GM18498 (cell line): Measurements from ENCODE around the gene INVS.
A peak's percentile ranks its signal among the peaks of the same experiment; 100 is the strongest.
"Not testable (repeated sequence)": the region's sequence is repeated elsewhere in the genome, so short reads cannot be mapped to it uniquely, and the experiment has no call there.

Experiments used
- ATAC-seq: cut with Tn5 transposase; IDR thresholded peaks from one replicate; pipeline ENCODE4 v1.9.1; 2021; ENCODE audit warnings: mild to moderate bottlenecking, moderate library complexity; ENCODE audit not compliant: unreplicated experiment

INVS gene

GRCh38 chr9:100098887-100099721 is at the start of gene INVS, which contains the start of gene ERP44:
INVS (plus strand) TSS chr9:100099243; CDS start chr9:100104522, 5,279 bp downstream.
ERP44 (minus strand) TSS chr9:100099000; CDS start chr9:100098840, 160 bp downstream.
- peak; percentile 98 for ATAC-seq

DNA sequence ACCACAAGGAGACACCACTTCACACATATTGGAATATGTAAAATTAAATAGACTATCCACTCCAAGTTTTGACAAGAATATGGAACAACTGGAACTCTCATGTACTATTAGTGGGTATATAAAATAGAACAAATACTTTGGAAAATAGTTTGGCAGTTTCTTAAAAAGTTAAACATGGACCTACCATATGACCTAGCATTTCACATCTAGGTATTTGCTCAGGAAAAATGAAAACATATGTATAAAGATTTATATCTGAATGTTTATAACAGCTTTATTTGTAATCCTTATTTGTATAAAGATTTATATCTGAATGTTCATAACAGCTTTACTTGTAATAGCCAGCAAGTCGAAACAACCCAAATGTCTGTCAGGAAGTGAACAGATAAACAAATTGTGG is 49.5 kb upstream of the INVS start:
- no peak for ATAC-seq

GRCh38 chr9:100052375-100052774 is 46.7 kb upstream of the INVS start:
- ATAC-seq = no peak

DNA sequence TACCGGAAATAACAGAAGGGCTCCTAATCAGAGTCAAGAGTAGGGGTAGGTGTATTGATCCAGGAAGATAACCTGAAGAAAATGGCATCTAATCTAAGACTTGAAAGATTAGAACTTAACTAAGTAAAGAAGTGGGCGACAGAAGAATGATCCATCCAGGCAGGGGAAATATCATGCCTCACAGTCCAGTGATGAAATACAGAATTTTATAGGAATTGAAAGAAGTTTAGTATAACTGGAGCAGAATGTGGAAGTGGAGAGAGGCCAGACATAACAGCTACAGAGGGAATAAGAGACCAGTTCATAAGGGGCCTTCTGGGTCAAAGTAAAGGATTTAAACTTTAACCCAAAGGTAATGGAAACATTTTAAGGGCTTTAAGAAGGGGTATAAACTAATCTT is 42.5 kb upstream of the INVS start:
- ATAC-seq = no peak

GRCh38 chr9:100057624-100058023 is 41.4 kb upstream of the INVS start:
- ATAC-seq = no peak

DNA sequence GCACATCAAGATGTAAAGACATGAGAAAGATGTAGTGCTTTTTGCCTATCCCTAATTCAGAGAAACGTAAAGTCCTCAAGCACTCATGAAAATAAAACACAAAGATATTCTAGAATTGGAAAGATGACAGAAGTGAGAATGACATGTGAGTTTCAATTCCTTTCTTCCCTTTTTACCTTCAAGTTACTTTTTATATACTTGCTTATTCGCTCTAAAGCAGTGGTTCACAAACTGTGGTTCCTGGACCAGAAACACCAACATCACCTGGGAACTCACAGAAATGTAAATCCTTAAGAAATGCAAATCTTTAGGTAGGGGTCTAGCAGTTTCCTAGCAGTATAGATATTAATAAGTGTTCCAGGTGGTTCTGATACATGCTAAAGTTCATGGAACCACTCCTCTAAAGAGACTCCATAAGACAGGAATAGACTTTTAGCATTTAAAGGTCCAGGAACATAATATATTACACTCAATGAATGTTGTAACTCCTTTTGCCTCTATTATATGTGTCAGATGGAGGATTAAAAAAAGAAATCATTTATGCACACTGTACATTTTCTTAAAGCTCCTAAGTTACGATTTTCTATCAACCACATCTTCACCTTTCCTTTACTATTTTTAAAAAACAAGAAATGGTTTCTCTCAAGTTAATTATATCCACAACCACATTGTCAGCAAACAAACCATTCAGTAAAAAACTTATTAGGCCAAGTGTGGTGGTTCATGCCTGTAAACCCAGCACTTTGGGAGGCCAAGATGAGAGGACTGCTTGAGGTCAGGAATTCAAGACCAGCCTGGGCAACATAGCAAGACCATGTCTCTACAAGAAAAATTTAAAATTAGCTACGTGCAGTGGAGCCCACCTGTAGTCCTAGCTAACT is 40.1 kb upstream of the INVS start:
- ATAC-seq = peak; percentile 77

DNA sequence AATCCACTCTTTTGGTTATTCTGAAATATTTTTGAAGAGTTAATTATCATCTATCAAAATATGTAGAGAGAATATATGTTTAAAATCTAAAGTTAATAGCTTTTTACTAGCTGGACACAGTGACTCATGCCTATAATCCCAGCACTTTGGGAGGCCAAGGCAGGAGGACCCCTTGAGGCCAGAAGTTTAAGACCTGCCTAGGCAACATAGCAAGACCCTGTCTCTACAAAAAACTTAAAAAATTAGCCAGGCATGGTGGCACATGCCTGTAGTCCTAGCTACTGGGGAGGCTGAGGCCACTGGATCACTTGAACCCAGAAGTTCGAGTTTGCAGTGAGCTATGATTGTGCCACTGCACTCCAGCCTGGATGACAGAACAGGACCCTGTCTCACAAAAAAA is 36.4 kb upstream of the INVS start:
- not testable (repeated sequence) for ATAC-seq

DNA sequence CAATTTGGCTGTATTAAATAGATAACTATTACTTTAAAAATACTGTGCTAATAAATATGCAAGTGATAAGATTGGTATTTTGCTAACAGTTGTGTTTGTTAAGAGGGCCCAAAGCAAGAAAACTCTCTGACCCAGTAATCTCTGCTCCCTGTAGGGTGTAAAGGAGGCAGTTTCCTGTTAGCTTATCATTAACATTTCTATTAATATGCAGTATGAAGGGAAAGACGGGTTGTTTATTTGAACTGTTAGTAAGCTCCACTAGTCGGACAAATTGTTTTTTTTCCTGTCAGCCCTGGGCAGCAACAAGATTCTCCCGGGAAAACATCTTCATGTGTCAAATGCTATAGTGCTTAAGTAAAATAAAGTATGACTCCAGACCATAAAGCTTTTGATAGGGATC is 35.9 kb upstream of the INVS start:
- no peak for ATAC-seq

- no peak for ATAC-seq
Measured at GRCh38 chr9:100064872-100065581, 34.0 kb upstream of the INVS start.

DNA sequence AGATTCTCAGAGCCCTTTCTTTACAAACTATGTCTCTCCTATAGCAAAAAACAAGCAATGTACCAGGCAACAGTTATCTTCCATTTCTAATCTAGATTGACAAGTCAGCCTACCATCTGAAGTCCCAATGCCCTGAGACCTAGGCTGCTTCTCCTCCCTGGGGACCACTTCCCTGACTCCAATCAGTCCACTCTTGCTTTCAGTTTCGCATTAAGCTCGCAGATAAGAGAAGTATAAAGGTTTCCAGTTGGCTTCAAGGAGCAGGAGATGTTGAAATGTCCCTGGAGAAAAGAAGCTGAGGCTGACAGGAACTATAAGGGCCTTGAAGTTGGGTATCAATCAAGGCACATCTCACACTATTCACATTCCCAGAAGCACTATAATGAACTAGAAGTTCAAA is 32.5 kb upstream of the INVS start:
- peak; percentile 90 for ATAC-seq

DNA sequence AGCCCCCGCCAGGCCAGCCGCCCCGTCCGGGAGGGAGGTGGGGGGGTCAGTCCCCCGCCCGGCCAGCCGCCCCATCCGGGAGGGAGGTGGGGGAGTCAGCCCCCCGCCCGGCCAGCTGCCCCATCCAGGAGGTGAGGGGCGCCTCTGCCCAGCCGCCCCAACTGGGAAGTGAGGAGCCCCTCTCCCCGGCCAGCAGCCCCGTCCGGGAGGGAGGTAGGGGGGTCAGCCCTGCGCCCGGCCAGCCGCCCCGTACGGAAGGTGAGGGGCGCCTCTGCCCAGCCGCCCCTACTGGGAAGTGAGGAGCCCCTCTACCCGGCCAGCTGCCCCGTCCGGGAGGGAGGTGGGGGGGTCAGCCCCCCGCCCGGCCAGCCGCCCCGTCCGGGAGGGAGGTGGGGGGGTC is 31.1 kb upstream of the INVS start:
- not testable (repeated sequence) for ATAC-seq

- not testable (repeated sequence) for ATAC-seq
Measured at GRCh38 chr9:100069068-100069467, 30.0 kb upstream of the INVS start.

- no peak for ATAC-seq
Measured at GRCh38 chr9:100070104-100071041, 28.7 kb upstream of the INVS start.

DNA sequence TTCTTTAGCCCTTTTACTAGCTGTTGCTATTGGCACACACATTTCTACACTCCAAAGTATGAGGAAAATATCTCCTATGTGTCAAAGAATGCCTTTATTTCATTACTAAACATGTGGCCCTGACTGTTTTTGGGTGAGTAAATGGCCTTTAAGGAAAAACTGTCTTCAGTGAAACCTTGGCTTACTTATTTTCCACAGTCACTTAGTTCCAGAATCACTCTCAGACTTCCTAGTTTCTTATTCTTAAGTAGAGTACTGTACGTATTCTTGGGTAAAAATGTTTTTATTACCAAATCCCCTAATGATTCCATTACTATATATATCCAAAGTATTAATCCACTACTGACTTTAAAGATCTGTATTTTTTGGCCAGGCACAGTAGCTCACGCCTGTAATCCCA is 27.8 kb upstream of the INVS start:
- no peak for ATAC-seq

GRCh38 chr9:100072805-100073204 is 26.2 kb upstream of the INVS start:
- ATAC-seq = no peak

DNA sequence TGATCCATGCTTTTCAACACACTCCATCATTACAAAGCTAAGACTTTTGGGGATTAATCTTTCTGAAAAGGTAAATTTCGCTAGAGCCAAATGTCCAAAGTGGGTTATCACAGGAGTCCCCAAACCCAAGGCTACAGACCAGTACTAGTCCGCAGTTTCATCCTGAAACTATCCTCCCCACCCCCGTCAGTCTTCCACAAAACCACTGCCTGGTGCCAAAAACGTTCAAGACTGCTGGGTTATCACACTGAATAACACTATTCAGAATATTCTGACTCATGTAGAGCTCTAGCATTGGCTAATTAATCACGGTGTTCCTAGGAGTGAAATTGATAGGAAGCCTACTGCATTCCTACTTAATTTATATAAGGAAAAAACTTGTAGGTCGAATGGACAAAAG is 24.9 kb upstream of the INVS start:
- ATAC-seq = no peak

GRCh38 chr9:100074989-100075388 is 24.1 kb upstream of the INVS start:
- no peak for ATAC-seq

DNA sequence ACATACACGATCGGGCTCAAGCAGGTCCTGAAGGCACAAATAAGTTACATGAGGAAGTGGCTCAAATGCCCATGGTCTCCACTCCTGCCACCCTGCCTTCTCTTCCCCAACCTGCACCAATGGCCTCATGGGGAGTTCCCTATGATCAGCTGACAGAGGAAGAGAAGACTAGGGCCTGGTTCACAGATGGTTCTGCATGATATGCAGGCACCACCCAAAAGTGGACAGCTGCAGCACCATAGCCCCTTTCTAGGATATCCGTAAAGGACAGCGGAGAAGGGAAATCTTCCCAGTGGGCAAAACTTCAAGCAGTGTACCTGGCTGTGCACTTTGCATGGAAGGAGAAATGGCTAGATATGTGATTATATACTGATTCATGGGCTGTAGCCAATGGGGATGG is 22.8 kb upstream of the INVS start:
- ATAC-seq = not testable (repeated sequence)

- no peak for ATAC-seq
Measured at GRCh38 chr9:100082782-100083181, 16.3 kb upstream of the INVS start.
